Stimulated activated CD4-positive, alpha-beta T cell treated with anti-CD3 and anti-CD28 coated beads, TNF-alpha, amount 100 ng/mL, for 48 hours (primary cell): ENCODE results near the gene LGR5.

Experiments used
- DNase-seq, 3 donors: peaks; one replicate each; pipeline ENCODE4 v3.0.0-alpha.2; 2020; ENCODE audit warnings: low read depth in 3 of 3

The LGR5 gene

GRCh38 chr12:71594214-71594948 lies 154.8 kb downstream of the LGR5 start:
- DNase-seq = no peak

DNA sequence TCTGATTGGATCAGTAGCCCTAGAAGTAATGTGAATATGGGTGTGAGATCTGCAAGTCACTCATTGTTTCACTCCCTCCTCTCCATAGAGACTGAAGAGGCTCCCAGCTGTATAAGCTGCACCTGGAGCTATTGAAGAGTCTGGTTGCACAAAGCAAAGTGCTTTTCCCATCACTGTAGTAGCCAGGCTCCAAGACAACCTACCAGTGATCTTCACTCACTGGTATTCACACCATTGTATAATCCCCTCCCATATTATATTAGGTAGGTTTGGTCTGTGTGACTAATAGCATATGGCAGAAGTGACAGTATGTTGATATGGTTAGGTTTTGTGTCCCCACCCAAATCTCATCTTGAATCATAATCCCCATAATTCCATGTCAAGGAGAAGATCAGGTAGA lies 159.6 kb downstream of the LGR5 start:
- no peak for DNase-seq

DNA sequence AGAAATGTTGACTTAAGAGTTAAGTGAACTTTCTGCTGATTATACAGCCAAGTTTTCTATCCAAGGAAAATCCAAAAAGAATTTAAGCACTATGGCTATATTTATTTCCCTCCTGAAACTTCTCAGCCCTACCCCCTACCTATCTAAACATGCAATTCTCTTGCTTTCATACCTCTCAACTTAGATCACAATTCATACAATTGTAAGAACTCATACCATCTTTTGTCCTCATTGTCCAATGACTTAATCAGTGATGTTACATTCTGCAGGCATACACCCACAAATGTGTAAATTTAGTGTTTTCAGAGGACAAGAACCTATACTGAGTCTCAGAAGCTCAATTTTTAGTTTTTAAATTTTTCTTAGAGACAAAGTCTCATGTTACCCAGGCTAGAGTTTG lies 161.9 kb downstream of the LGR5 start:
- no peak for DNase-seq

DNA sequence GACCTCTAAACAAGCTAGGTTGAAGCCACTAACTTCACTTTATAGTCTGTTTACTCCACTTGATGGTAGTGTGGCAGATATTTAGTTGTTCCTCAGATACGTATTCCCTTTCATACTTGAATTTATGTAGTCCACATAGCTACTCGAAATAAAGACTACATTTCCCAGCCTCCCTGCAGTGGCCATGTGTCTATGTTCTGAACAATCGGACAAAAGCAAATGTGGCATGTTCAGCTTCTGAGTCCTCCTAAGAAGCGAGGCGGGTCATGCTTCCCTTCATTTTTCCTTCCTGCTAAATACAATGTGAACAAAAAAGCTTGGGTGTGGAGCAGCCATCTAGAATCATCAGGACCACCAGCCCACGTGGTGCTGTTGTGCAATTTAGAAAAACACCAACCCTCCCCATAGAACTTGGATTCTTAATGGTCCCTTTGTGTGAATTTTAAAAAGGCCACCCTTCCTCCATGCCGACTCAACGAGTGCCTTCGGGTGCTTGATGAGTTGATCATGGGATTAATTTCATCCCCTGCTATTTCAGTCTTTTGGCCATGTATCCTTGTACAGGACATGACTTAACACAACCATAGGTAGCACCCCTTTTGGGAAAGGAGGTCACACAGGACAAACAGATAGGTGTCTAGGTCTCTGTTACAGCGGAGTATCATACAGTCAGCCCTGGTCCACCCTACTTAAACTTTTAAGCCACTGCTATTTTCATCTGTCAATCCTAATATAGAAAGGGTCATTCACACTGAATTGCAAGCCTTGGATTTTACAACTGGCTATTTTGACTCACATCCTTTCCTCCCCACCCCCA lies 163.4 kb downstream of the LGR5 start:
- no peak for DNase-seq

- no peak for DNase-seq
Measured at GRCh38 chr12:71605039-71605438, 165.4 kb downstream of the LGR5 start.

DNA sequence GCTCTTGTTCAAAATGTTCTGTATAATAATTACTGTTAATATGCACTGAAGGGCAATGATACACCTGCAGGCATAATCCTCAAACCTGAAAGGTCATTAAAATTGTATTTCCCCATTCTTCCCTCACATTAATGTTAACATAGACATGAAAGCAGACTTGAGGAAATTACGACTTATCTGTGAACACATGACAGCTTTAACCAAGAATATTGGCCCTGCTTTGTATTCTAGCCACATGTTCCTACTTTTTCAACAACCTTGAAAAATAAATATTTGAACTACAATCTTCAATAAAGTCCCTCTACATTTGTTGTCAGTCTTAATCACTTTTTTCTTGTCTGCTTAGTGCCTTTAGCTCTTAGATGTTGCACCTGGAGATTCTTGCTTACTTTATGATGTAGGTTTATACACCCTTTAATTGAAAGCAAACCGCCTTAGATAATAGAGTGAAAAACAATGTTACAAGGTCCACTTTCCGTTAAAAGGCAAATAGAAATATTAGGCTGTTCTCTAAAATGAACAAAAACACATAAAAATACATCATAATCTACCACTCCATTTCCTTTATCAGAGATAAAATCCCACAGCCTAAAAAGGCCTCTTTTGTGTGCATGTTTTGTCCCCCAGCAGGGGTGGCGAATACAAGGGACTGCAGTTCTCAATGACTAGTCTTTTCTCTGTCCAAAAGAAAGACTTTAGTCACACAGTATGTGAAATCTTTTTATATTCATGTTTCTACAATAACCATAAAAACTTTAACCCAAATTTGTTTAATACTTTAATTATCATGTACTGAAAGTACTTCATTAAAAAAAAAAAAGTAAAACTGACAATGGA lies 168.1 kb downstream of the LGR5 start:
- no peak for DNase-seq

GRCh38 chr12:71610031-71610795 lies 170.6 kb downstream of the LGR5 start:
- no peak for DNase-seq

DNA sequence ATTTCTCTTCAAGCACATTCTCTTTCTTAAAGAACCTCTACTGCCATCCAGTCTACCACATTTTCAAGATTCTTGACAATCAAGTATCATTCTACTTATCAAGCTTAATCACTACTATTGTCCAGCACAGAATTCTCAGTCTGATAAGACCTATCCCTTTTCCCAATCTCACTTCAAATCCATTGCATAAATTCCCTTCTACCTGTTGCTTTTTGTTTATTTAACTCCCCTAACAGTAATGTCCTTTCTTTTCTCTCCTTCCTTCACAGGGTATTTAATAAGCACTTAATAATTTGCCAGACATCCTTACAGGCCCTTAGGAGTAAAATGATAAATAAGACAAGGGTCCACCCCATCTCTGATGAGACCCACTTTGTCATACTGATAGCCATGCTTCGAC lies 182.3 kb downstream of the LGR5 start:
- DNase-seq = no peak

DNA sequence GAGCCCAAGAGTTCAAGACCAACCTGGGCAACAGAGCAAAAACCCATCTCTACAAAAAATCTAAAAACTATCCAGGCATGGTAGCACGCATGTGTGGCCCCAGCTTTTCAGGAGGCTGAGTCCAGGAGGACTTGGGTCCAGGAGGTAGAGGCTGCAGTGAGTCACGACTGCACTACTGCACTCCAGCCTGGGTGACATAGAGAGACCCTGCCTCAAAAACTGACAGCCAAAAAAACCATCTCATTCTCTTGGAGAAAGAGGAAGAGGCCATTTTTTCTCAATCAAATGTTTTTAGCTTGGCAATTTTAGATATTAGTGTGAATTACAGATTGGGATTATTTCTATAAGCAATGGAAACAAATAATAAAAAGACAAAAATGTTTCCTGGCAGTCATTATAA lies 185.9 kb downstream of the LGR5 start:
- DNase-seq = no peak

- DNase-seq = no peak
Measured at GRCh38 chr12:71626098-71626497, 186.5 kb downstream of the LGR5 start.

- no peak for DNase-seq
Measured at GRCh38 chr12:71626768-71627167, 187.2 kb downstream of the LGR5 start.

DNA sequence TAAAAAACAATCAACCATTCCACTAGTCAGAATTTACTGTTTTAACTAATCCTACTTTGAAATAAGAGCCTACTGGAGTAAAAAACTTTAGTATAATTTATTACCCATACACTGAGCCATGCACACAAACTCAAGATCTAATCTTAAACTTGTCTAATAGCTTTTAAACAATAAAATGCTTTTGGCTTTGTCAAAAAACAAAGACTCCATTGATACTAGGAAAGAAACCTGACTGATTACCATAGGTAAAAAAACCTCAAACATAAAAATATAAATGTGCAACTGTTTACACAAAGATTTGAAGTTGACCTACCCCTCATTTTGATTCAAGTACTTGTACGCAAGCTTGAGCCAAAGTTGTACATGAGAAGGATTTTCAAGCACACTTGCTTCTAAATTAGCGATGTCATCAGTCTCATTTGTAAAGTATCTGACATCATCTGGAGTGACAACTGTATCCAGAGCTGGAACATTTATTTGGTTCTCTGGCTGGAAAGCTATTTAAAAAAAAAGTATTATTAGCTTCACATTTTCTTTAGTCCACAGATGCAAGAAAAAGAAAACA lies 187.9 kb downstream of the LGR5 start:
- DNase-seq = no peak
